Mesothelial cell of epicardium (in vitro differentiated cells): ENCODE measurements around the gene TCF4. TPM values are rescaled to one million over a fixed set of nuclear protein-coding genes. Genes with fewer than 3 reads are reported as not detected.

ENCODE experiments used
- DNase-seq, 2 experiments: peaks; one replicate each; pipeline ENCODE4 v3.0.0; 2021; ENCODE audit warnings: low spot score in 2 of 2; ENCODE audit not compliant: unreplicated experiment in 2 of 2
- H3K27ac Mint-ChIP-seq: 2 replicates; pipeline ENCODE4 v1.8.0; 2021; ENCODE audit warnings: mixed read lengths
- H3K27me3 Mint-ChIP-seq: 2 replicates; pipeline ENCODE4 v1.8.0; 2021; ENCODE audit warnings: low read depth, mixed read lengths
- H3K36me3 Mint-ChIP-seq: 2 replicates; pipeline ENCODE4 v1.8.0; 2021; ENCODE audit warnings: mixed read lengths
- H3K4me1 Mint-ChIP-seq: 2 replicates; pipeline ENCODE4 v1.8.0; 2021; ENCODE audit warnings: mixed read lengths
- H3K4me3 Mint-ChIP-seq: 2 replicates; pipeline ENCODE4 v1.8.0; 2021; ENCODE audit warnings: mild to moderate bottlenecking, moderate library complexity, mixed read lengths
- H3K9me3 Mint-ChIP-seq: 2 replicates; pipeline ENCODE4 v1.8.0; 2021; ENCODE audit warnings: mixed read lengths
- CTCF ChIP-seq: fragments of 200-600 bp; sonication (generic); IDR thresholded peaks from one replicate; pipeline ENCODE4 v1.5.0; 2021; ENCODE audit warnings: antibody characterized with exemption; ENCODE audit not compliant: unreplicated experiment
- microRNA-seq: library from miRNA; unstranded; fragments of <30 nt; microRNA quantifications from one replicate; pipeline ENCODE4 v1.2.0, GENCODE V29; 2021; ENCODE audit warnings: inconsistent platforms, mixed read lengths
- total RNA-seq: library from RNA; stranded (reverse); gene quantifications from 3 replicates; pipeline ENCODE4 v1.2.1, GENCODE V29; 2021

TCF4 gene
- total RNA-seq, 1 donor from 2014 or later, result 224 TPM

- Mint-ChIP-seq H3K9me3 (no peaks in the 10 kb centered on the region), H3K4me3 (no peak overlapping the region), H3K27me3 (no peaks in the 10 kb centered on the region), H3K27ac (no peak overlapping the region), H3K36me3 (no peaks in the 10 kb centered on the region), H3K4me1 (peaks cover 22% of the 10 kb centered on the region)
- TF ChIP-seq CTCF, result no peak
- DNase-seq, result no peak
These were observed 401.4 kb downstream of the TCF4 start for GRCh38 chr18:55186588-55186987.

GRCh38 chr18:55185391-55185790 lies 402.6 kb downstream of the TCF4 start:
- no peak for DNase-seq
- Mint-ChIP-seq H3K9me3 (no peaks in the 10 kb centered on the region), H3K4me3 (no peak overlapping the region), H3K27me3 (no peaks in the 10 kb centered on the region), H3K36me3 (no peaks in the 10 kb centered on the region), H3K4me1 (peaks cover 13% of the 10 kb centered on the region), H3K27ac (no peak overlapping the region)
- TF ChIP-seq CTCF, result no peak

- Mint-ChIP-seq H3K36me3 (no peaks in the 10 kb centered on the region), H3K27ac (no peak overlapping the region), H3K27me3 (no peaks in the 10 kb centered on the region), H3K9me3 (peaks cover 22% of the 10 kb centered on the region), H3K4me3 (no peak overlapping the region), H3K4me1 (peaks cover 3% of the 10 kb centered on the region)
- TF ChIP-seq CTCF, result no peak
- DNase-seq, result no peak
These were observed 408.2 kb downstream of the TCF4 start for GRCh38 chr18:55179835-55180234.

GRCh38 chr18:55179425-55179824 lies 408.6 kb downstream of the TCF4 start:
- Mint-ChIP-seq H3K27ac (no peak overlapping the region), H3K9me3 (peaks cover 24% of the 10 kb centered on the region), H3K4me1 (peaks cover 3% of the 10 kb centered on the region), H3K27me3 (no peaks in the 10 kb centered on the region), H3K4me3 (no peak overlapping the region), H3K36me3 (peaks cover under 1% of the 10 kb centered on the region)
- TF ChIP-seq CTCF, result no peak
- no peak for DNase-seq

- H3K4me1 Mint-ChIP-seq, result no peaks in the 10 kb centered on the region
- H3K4me3 Mint-ChIP-seq, result no peak overlapping the region
- H3K9me3 Mint-ChIP-seq, result peaks cover 41% of the 10 kb centered on the region
- TF ChIP-seq CTCF, result no peak
- H3K36me3 Mint-ChIP-seq, result peaks cover 4% of the 10 kb centered on the region
- H3K27ac Mint-ChIP-seq, result no peak overlapping the region
- no peaks in the 10 kb centered on the region for H3K27me3 Mint-ChIP-seq
- DNase-seq, result no peak
These were observed 414.7 kb downstream of the TCF4 start for GRCh38 chr18:55173291-55173690.

Small RNAs within 50 kb of the gene (microRNA-seq; reads per million reads assigned to microRNA genes)
- gene MIR4529, result not detected
